K562 (cell line): ENCODE measurements around the gene ARHGEF16. TPM values are rescaled to one million over a fixed set of nuclear protein-coding genes. Genes with fewer than 3 reads are reported as not detected.

Source experiments
- SREBF2 ChIP-seq: sonication (generic); formaldehyde crosslinking; IDR thresholded peaks from 2 replicates; pipeline ENCODE4 v1.4.0; 2020; ENCODE audit warnings: mild to moderate bottlenecking, missing genetic modification reagents
- polyA plus RNA-seq, 8 experiments: library from polyadenylated mRNA; depleted of rRNA in 4 of 8; stranded (reverse) in 5 of 8; unstranded in 3 of 8; fragments of >200 nt; fragmentation: Nextera tagmentation in 2 of 8; fragmentation: Illumina TruSeq in 1 of 8; extraction: Ambion mirVana in 2 of 8; extraction: Trizol in 1 of 8; gene quantifications; 2 replicates each; pipeline versions ENCODE4 v1.2.1 to v1.2.3, GENCODE V29; 2011 to 2014; ENCODE audit warnings: inconsistent platforms in 1 of 8, missing spikeins in 1 of 8
- total RNA-seq, 7 experiments: library from RNA; depleted of rRNA in 6 of 7; stranded (reverse); fragments of >200 nt in 6 of 7; fragmentation: Illumina TruSeq in 2 of 7; extraction: Trizol in 2 of 7; gene quantifications; 2 replicates each; pipeline versions ENCODE4 v1.2.1 to v1.2.3, GENCODE V29; 2011 to 2021; ENCODE audit warnings: low replicate concordance in 1 of 7
- TF ChIP-seq, protein P1 (sequence below), 2 experiments: fragments of 450-650 bp in 1 of 2; sonication (generic) in 1 of 2; formaldehyde crosslinking in 1 of 2; IDR thresholded peaks; 2 replicates each; pipeline versions ENCODE4 v1.7.1 to v1.9.0; 2016 to 2022; ENCODE audit warnings: inconsistent platforms in 1 of 2, mild to moderate bottlenecking in 1 of 2, missing genetic modification reagents in 1 of 2
- TF ChIP-seq, protein P2 (sequence below), 2 experiments: fragments of 450-650 bp; IDR thresholded peaks; 2 replicates each; pipeline ENCODE4 v1.6.1; 2016; ENCODE audit warnings: mild to moderate bottlenecking in 2 of 2, borderline replicate concordance in 1 of 2, low read depth in 1 of 2, moderate library complexity in 1 of 2

Gene ARHGEF16
- total and polyA plus RNA-seq, 9 of the 15 experiments (the other 6 are each of a cell fraction or from before 2014, with no cell fraction given) = 0.15 to 1.2 (median 0.49) TPM; not detected in 2

DNA sequence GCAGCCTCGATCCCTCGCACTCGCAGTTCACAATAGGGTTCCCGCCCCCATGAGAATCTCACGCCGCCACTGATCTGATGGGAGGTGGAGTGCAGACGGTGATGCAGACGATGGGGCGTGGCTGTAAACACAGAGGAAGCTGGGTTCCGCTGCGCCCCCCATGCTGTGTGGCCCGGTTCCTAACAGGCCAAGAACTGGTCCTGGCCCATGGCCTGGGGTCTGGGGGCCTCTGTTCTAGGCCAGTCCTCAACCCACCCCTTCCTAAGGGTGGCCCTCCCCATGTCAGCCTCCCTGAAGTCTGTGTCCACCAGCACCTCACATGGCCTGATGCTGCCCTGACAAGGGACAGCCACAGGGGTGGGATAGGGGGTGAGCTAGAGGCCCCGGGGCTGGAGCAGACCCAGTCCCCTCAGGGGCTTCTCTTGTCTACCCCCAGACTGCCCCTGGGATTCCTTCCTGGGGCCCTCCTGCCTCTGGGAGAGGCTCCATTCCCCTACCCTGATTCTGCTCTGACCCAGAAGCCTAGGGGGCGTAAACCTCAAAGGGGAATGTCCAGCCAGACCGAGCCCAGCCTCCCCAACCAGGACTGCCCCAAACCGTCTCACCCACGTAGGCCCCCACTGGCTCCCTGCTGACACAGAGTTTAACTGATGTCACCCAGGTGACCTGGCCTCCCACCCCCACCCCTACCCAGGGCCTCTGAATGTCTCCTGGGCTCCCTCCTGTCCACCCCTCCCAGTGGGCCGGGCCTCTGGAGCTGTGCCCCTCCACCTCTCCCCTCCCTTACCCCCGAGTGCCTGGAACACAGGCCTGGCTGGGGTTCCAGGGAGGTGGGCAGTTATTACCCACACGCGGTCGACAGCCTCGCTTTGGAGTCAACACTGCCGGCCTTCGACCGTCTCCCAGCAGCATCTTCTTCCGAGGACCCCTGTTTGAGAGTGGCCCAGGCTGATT, 14.8 kb upstream of the ARHGEF16 start (continued):
- TF ChIP-seq, protein P1, sequence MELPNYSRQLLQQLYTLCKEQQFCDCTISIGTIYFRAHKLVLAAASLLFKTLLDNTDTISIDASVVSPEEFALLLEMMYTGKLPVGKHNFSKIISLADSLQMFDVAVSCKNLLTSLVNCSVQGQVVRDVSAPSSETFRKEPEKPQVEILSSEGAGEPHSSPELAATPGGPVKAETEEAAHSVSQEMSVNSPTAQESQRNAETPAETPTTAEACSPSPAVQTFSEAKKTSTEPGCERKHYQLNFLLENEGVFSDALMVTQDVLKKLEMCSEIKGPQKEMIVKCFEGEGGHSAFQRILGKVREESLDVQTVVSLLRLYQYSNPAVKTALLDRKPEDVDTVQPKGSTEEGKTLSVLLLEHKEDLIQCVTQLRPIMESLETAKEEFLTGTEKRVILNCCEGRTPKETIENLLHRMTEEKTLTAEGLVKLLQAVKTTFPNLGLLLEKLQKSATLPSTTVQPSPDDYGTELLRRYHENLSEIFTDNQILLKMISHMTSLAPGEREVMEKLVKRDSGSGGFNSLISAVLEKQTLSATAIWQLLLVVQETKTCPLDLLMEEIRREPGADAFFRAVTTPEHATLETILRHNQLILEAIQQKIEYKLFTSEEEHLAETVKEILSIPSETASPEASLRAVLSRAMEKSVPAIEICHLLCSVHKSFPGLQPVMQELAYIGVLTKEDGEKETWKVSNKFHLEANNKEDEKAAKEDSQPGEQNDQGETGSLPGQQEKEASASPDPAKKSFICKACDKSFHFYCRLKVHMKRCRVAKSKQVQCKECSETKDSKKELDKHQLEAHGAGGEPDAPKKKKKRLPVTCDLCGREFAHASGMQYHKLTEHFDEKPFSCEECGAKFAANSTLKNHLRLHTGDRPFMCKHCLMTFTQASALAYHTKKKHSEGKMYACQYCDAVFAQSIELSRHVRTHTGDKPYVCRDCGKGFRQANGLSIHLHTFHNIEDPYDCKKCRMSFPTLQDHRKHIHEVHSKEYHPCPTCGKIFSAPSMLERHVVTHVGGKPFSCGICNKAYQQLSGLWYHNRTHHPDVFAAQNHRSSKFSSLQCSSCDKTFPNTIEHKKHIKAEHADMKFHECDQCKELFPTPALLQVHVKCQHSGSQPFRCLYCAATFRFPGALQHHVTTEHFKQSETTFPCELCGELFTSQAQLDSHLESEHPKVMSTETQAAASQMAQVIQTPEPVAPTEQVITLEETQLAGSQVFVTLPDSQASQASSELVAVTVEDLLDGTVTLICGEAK (IDR thresholded peaks at IDR 0.05) = no peak
- TF ChIP-seq, protein P1 (CRISPR knock-in tag; IDR thresholded peaks at IDR 0.05) = no peak
- TF ChIP-seq, protein P2, sequence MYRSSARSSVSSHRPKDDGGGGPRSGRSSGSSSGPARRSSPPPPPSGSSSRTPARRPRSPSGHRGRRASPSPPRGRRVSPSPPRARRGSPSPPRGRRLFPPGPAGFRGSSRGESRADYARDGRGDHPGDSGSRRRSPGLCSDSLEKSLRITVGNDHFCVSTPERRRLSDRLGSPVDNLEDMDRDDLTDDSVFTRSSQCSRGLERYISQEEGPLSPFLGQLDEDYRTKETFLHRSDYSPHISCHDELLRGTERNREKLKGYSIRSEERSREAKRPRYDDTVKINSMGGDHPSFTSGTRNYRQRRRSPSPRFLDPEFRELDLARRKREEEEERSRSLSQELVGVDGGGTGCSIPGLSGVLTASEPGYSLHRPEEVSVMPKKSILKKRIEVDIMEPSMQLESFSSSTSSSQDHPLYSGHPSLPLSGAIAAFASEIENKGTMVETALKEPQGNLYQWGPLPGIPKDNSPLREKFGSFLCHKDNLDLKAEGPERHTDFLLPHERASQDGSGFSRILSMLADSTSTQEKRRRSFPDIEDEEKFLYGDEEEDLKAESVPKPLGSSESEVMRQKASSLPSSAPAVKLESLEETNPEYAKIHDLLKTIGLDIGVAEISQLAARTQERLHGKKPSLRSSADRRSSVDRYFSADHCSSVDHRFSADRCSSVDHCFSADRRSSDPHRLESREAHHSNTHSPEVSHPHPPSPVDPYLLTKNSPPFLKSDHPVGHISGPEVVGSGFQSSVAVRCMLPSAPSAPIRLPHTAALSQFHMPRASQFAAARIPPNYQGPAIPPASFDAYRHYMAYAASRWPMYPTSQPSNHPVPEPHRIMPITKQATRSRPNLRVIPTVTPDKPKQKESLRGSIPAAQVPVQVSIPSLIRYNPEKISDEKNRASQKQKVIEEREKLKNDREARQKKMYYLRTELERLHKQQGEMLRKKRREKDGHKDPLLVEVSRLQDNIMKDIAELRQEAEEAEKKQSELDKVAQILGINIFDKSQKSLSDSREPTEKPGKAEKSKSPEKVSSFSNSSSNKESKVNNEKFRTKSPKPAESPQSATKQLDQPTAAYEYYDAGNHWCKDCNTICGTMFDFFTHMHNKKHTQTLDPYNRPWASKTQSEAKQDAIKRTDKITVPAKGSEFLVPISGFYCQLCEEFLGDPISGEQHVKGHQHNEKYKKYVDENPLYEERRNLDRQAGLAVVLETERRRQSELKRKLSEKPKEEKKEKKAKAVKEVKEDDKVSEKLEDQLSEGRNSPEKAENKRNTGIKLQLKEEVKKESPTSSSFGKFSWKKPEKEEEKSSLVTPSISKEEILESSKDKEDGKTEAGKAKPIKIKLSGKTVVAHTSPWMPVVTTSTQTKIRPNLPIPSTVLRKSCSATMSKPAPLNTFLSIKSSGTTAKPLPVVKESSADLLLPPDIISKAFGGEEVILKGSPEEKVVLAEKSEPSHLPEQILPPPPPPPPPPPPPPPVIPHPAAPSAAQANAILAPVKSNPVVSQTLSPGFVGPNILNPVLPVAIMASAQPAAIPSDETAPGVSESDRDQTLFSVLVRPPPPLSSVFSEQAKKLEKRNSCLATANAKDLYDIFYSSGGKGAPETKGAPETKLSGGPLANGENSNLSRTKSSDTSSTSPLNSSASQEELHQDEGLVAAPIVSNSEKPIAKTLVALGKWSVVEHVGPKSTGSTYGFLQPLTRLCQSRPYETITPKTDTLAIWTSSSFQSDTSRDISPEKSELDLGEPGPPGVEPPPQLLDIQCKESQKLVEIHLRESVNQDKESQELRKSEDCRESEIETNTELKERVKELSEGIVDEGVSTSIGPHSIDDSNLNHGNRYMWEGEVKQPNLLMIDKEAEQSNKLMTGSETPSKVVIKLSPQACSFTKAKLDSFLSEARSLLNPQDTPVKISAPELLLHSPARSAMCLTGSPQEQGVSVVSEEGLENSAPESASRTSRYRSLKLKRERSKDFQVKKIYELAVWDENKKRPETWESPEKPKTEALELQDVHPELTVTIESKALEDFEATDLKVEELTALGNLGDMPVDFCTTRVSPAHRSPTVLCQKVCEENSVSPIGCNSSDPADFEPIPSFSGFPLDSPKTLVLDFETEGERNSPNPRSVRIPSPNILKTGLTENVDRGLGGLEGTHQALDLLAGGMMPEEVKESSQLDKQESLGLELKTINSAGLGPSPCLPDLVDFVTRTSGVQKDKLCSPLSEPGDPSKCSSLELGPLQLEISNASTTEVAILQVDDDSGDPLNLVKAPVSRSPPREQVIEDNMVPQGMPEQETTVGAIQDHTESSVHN (IDR thresholded peaks at IDR 0.05; ENCODE audit: borderline replicate concordance in 1 of 2, low read depth in 1 of 2) = no peak
- no peak for TF ChIP-seq SREBF2 (CRISPR knock-in tag)
- TF ChIP-seq, all 486 proteins: peak for 0
